IPS-18c (cell line): Measurements from ENCODE around the gene PCMT1.

Experiments
- H3K4me3 ChIP-seq: 2 replicates; pipeline ENCODE4 v1.7.0; 2013; ENCODE audit warnings: low read depth, mild to moderate bottlenecking, low read length, moderate library complexity; ENCODE audit not compliant: insufficient read depth
- H3K9me3 ChIP-seq: one replicate; pipeline ENCODE4 v1.6.1; 2013; ENCODE audit warnings: mild to moderate bottlenecking, low read length, moderate library complexity; ENCODE audit not compliant: control insufficient read depth, insufficient read depth

The PCMT1 gene

DNA sequence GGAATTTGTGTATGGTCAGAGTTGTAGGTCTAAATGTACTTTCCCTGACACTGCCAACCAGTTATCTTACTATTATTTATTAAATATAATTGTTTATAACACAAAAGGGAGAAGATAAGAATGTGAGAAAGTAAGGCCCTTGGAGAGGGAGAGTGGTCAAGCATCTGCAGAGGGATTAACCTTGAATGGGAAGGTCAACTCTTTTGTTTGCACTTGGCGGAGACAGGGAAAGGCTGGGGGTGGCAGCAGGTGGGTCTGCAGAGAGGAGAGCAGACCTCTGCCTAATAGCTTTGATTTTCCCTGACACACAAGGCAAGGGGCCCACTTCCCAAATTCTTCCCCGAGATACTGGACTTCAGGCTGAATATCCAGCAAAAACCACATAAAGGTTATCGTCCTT lies 110.4 kb downstream of the PCMT1 start:
- Histone ChIP-seq H3K9me3 (no peaks in the 10 kb centered on the region), H3K4me3 (no peak overlapping the region)

DNA sequence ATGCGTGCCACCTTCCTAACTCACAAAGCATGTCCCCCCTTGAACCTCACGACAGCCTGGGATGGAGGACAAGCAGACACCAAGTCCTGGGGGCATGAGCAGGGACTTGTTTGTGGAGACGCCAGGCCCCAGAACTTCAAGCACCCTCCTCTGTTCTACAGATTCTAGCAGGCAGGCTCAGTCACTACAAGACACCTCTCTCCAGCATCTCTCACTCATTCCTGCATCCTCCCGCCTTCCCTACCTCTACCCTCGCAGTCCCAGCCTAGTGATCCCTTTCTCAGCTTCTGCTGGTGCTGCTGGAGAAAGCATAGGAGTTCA lies 110.9 kb downstream of the PCMT1 start:
- H3K4me3 ChIP-seq, result no peak overlapping the region
- H3K9me3 ChIP-seq, result no peaks in the 10 kb centered on the region
